H9 (cell line): ENCODE results near the gene ANO2. TPM values are rescaled to one million over a fixed set of nuclear protein-coding genes. Genes with fewer than 3 reads are reported as not detected.

Source experiments
- DNase-seq: peaks from one replicate; pipeline ENCODE4 v3.0.0-alpha.2; 2017
- H2AFZ ChIP-seq: one replicate; pipeline ENCODE4 v1.6.1; 2013; ENCODE audit warnings: mild to moderate bottlenecking, low read length, control low read depth, moderate library complexity
- H2AK5ac ChIP-seq: 2 replicates; pipeline ENCODE4 v1.6.1; 2013; ENCODE audit warnings: low read length, control low read depth, mixed read lengths; ENCODE audit not compliant: insufficient read length
- H2BK120ac ChIP-seq: one replicate; pipeline ENCODE4 v1.6.1; 2013; ENCODE audit warnings: low read depth, mild to moderate bottlenecking, low read length, control low read depth, inconsistent platforms; ENCODE audit not compliant: poor library complexity, severe bottlenecking
- H2BK12ac ChIP-seq: 2 replicates; pipeline ENCODE4 v1.6.1; 2013; ENCODE audit warnings: low read length, control low read depth, mixed read lengths, low read depth; ENCODE audit not compliant: insufficient read length
- H2BK15ac ChIP-seq: 2 replicates; pipeline ENCODE4 v1.6.1; 2013; ENCODE audit warnings: low read depth, low read length, control low read depth
- H2BK20ac ChIP-seq: one replicate; pipeline ENCODE4 v1.6.1; 2013; ENCODE audit warnings: low read depth, mild to moderate bottlenecking, low read length, control low read depth, inconsistent platforms; ENCODE audit not compliant: poor library complexity, severe bottlenecking
- H2BK5ac ChIP-seq: 2 replicates; pipeline ENCODE4 v1.6.1; 2013; ENCODE audit warnings: low read length, control low read depth, mixed read lengths; ENCODE audit not compliant: insufficient read length
- H3K14ac ChIP-seq: 2 replicates; pipeline ENCODE4 v1.6.1; 2013; ENCODE audit warnings: low read length, control low read depth; ENCODE audit not compliant: insufficient read depth
- H3K18ac ChIP-seq: 2 replicates; pipeline ENCODE4 v1.6.1; 2013; ENCODE audit warnings: low read depth, mild to moderate bottlenecking, mixed read lengths, low read length, control low read depth; ENCODE audit not compliant: insufficient read length
- H3K23ac ChIP-seq: 2 replicates; pipeline ENCODE4 v1.6.1; 2013; ENCODE audit warnings: low read length, control low read depth, mixed read lengths, low read depth; ENCODE audit not compliant: insufficient read length
- H3K23me2 ChIP-seq: 2 replicates; pipeline ENCODE4 v1.6.1; 2013; ENCODE audit warnings: low read depth, mild to moderate bottlenecking, mixed read lengths, low read length, control low read depth; ENCODE audit not compliant: insufficient read length, poor library complexity, severe bottlenecking
- H3K27ac ChIP-seq: 2 replicates; pipeline ENCODE4 v1.5.1; 2013; ENCODE audit warnings: low read length, control low read depth, mixed read lengths, low read depth; ENCODE audit not compliant: insufficient read length
- H3K27me3 ChIP-seq: 2 replicates; pipeline ENCODE4 v1.6.1; 2013; ENCODE audit warnings: low read length, control low read depth, inconsistent platforms; ENCODE audit not compliant: insufficient read depth
- H3K4ac ChIP-seq: 2 replicates; pipeline ENCODE4 v1.6.1; 2013; ENCODE audit warnings: low read depth, mild to moderate bottlenecking, control low read depth, inconsistent platforms, low read length, moderate library complexity
- H3K4me1 ChIP-seq: 2 replicates; pipeline ENCODE4 v1.6.1; 2013; ENCODE audit warnings: low read length, control low read depth, inconsistent platforms; ENCODE audit not compliant: insufficient read depth
- H3K4me2 ChIP-seq: 2 replicates; pipeline ENCODE4 v1.6.1; 2013; ENCODE audit warnings: low read length, control low read depth, mixed read lengths; ENCODE audit not compliant: insufficient read length, insufficient read depth
- H3K56ac ChIP-seq: 2 replicates; pipeline ENCODE4 v1.6.1; 2013; ENCODE audit warnings: low read depth, mild to moderate bottlenecking, mixed read lengths, low read length, control low read depth; ENCODE audit not compliant: insufficient read length
- H3K79me1 ChIP-seq: 2 replicates; pipeline ENCODE4 v1.6.1; 2013; ENCODE audit warnings: low read depth, mild to moderate bottlenecking, moderate library complexity, low read length, control low read depth, inconsistent platforms; ENCODE audit not compliant: insufficient read depth, poor library complexity, severe bottlenecking
- H3K79me2 ChIP-seq: 2 replicates; pipeline ENCODE4 v1.6.1; 2013; ENCODE audit warnings: low read length, control low read depth, inconsistent platforms; ENCODE audit not compliant: insufficient read depth
- H3K9ac ChIP-seq: 2 replicates; pipeline ENCODE4 v1.6.1; 2013; ENCODE audit warnings: low read length, control low read depth, mixed read lengths; ENCODE audit not compliant: insufficient read length; ENCODE audit errors: extremely low read depth
- H3K9me3 ChIP-seq: one replicate; pipeline ENCODE4 v1.6.1; 2013; ENCODE audit warnings: low read depth, low read length, inconsistent platforms; ENCODE audit not compliant: control insufficient read depth
- H3T11ph ChIP-seq: one replicate; pipeline ENCODE4 v1.6.1; 2013; ENCODE audit warnings: mild to moderate bottlenecking, low read length, control low read depth, inconsistent platforms
- H4K20me1 ChIP-seq: one replicate; pipeline ENCODE4 v1.6.1; 2013; ENCODE audit not compliant: control insufficient read depth, insufficient read length, insufficient read depth
- H4K5ac ChIP-seq: 2 replicates; pipeline ENCODE4 v1.6.1; 2013; ENCODE audit warnings: low read depth, mild to moderate bottlenecking, mixed read lengths, low read length, control low read depth; ENCODE audit not compliant: insufficient read length
- H4K8ac ChIP-seq: replicated peaks from 2 replicates; pipeline ENCODE4 v1.6.1; 2013; ENCODE audit warnings: low read length, control low read depth, mixed read lengths, low read depth; ENCODE audit not compliant: insufficient read length
- H4K91ac ChIP-seq: 2 replicates; pipeline ENCODE4 v1.6.1; 2013; ENCODE audit warnings: low read depth, mild to moderate bottlenecking, moderate library complexity, mixed read lengths, low read length, control low read depth; ENCODE audit not compliant: insufficient read length
- H3K27ac Mint-ChIP-seq, 3 experiments: 2 replicates in 2 of 3; 3 replicates in 1 of 3; pipeline ENCODE4 v1.8.0; 2020 to 2021; ENCODE audit warnings: mixed read lengths in 3 of 3, mild to moderate bottlenecking in 1 of 3, moderate library complexity in 1 of 3
- H3K27me3 Mint-ChIP-seq: 2 replicates; pipeline ENCODE4 v1.8.0; 2021; ENCODE audit warnings: low read depth, mild to moderate bottlenecking, moderate library complexity, mixed read lengths
- H3K36me3 Mint-ChIP-seq, 3 experiments: 2 replicates in 2 of 3; 3 replicates in 1 of 3; pipeline ENCODE4 v1.8.0; 2020 to 2021; ENCODE audit warnings: low read depth in 3 of 3, mixed read lengths in 3 of 3; ENCODE audit not compliant: insufficient read depth in 1 of 3
- H3K4me1 Mint-ChIP-seq, 2 experiments: 2 replicates each; pipeline ENCODE4 v1.8.0; 2020; ENCODE audit warnings: mixed read lengths in 2 of 2
- H3K4me3 Mint-ChIP-seq, 2 experiments: 2 replicates in 1 of 2; 3 replicates in 1 of 2; pipeline ENCODE4 v1.8.0; 2020 to 2021; ENCODE audit warnings: mild to moderate bottlenecking in 2 of 2, mixed read lengths in 2 of 2, moderate library complexity in 1 of 2
- H3K9me3 Mint-ChIP-seq, 2 experiments: 2 replicates in 1 of 2; 3 replicates in 1 of 2; pipeline ENCODE4 v1.8.0; 2020; ENCODE audit warnings: mild to moderate bottlenecking in 2 of 2, mixed read lengths in 2 of 2, moderate library complexity in 1 of 2
- CTCF ChIP-seq: fragments of 200-600 bp; sonication (generic); conservative IDR thresholded peaks from 3 replicates; pipeline ENCODE4 v1.8.0; 2021; ENCODE audit warnings: antibody characterized with exemption, mild to moderate bottlenecking
- WGBS: extraction: QIAGEN DNeasy Blood & Tissue Kit; methylation state at CpG from one replicate; pipeline ENCODE4 v1.1.7; 2013; ENCODE audit warnings: missing lambda C conversion rate, low lambda C conversion rate, mixed read lengths; ENCODE audit not compliant: insufficient read length; ENCODE audit errors: extremely low coverage; 5-methylcytosine and 5-hydroxymethylcytosine counted together
- total RNA-seq: library from RNA; stranded (reverse); gene quantifications from 2 replicates; pipeline ENCODE4 v1.2.1, GENCODE V29; 2021

Gene ANO2
- total RNA-seq, 1 experiment from 2014 or later, result 3.8 TPM

- no peak overlapping the region for H2AFZ ChIP-seq
- no peak for TF ChIP-seq CTCF
- H3K4ac ChIP-seq, result no peak overlapping the region
- no peaks in the 10 kb centered on the region for H4K20me1 ChIP-seq
- no peak overlapping the region for H4K8ac ChIP-seq
- Mint-ChIP-seq H3K27me3 (peaks cover 6% of the 10 kb centered on the region; the same call in 1 of the 2 replicates), H3K4me3 (no peak overlapping the region), H3K36me3 (no peaks in the 10 kb centered on the region), H3K9me3 (no peaks in the 10 kb centered on the region; a peak in 2 of 5 replicates), H3K27ac (no peak overlapping the region; a peak in 2 of 7 replicates), H3K4me1 (no peaks in the 10 kb centered on the region)
- no peaks in the 10 kb centered on the region for H3K27me3 ChIP-seq
- H3K56ac ChIP-seq, result no peak overlapping the region
- H2BK20ac ChIP-seq, result no peak overlapping the region
- no peak overlapping the region for H2BK5ac ChIP-seq
- H3T11ph ChIP-seq, result no peak overlapping the region
- no CpG with 5 or more reads among the region's 7 CpGs for WGBS
- H3K18ac ChIP-seq, result no peak overlapping the region
- no peak overlapping the region for H3K9ac ChIP-seq
- no peaks in the 10 kb centered on the region for H3K79me2 ChIP-seq
- no peaks in the 10 kb centered on the region for H3K23me2 ChIP-seq
- no peaks in the 10 kb centered on the region for H3K79me1 ChIP-seq
- no peak overlapping the region for H4K5ac ChIP-seq
- no peak overlapping the region for H3K4me2 ChIP-seq
- no peak overlapping the region for H2BK15ac ChIP-seq
- no peaks in the 10 kb centered on the region for H3K9me3 ChIP-seq
- no peak overlapping the region for H2BK12ac ChIP-seq
- H3K23ac ChIP-seq, result no peak overlapping the region
- no peak overlapping the region for H2AK5ac ChIP-seq
- no peak overlapping the region for H3K14ac ChIP-seq
- no peak overlapping the region for H3K27ac ChIP-seq
- no peak overlapping the region for H4K91ac ChIP-seq
- no peak overlapping the region for H2BK120ac ChIP-seq
- no peaks in the 10 kb centered on the region for H3K4me1 ChIP-seq
- no peak for DNase-seq
Observed at GRCh38 chr12:5789469-5789968, 155.5 kb downstream of the ANO2 start.
